Mesendoderm (in vitro differentiated cells): ENCODE data around the gene TMPRSS2.

Experiments
- DNase-seq: peaks from one replicate; pipeline ENCODE4 v3.0.0; 2013
- H2AK5ac ChIP-seq: 2 replicates; pipeline ENCODE4 v1.6.1; 2013; ENCODE audit warnings: low read length, inconsistent platforms
- H2BK120ac ChIP-seq: 2 replicates; pipeline ENCODE4 v1.6.1; 2013; ENCODE audit warnings: low read depth, mild to moderate bottlenecking, low read length, moderate library complexity, mixed read lengths
- H2BK15ac ChIP-seq: replicated peaks from 2 replicates; pipeline ENCODE4 v1.6.1; 2013; ENCODE audit warnings: low read depth, mild to moderate bottlenecking, moderate library complexity
- H2BK5ac ChIP-seq: 2 replicates; pipeline ENCODE4 v1.6.1; 2013; ENCODE audit warnings: low read length, inconsistent platforms
- H3K18ac ChIP-seq: 2 replicates; pipeline ENCODE4 v1.6.1; 2013; ENCODE audit warnings: mild to moderate bottlenecking, low read length, mixed read lengths
- H3K23ac ChIP-seq: one replicate; pipeline ENCODE4 v1.6.1; 2013; ENCODE audit warnings: low read length
- H3K27ac ChIP-seq: 2 replicates; pipeline ENCODE4 v1.5.1; 2013; ENCODE audit warnings: low read depth, mild to moderate bottlenecking, inconsistent platforms, low read length, moderate library complexity
- H3K27me3 ChIP-seq: 2 replicates; pipeline ENCODE4 v1.6.1; 2013; ENCODE audit warnings: low read length, control low read depth, mild to moderate bottlenecking, inconsistent platforms; ENCODE audit not compliant: insufficient read depth, poor library complexity
- H3K36me3 ChIP-seq: 2 replicates; pipeline ENCODE4 v1.6.1; 2013; ENCODE audit warnings: low read length, inconsistent platforms; ENCODE audit not compliant: control insufficient read depth, insufficient read depth
- H3K4ac ChIP-seq: one replicate; pipeline ENCODE4 v1.6.1; 2013; ENCODE audit warnings: low read depth, mild to moderate bottlenecking, low read length, moderate library complexity
- H3K4me1 ChIP-seq: 2 replicates; pipeline ENCODE4 v1.6.1; 2013; ENCODE audit warnings: low read depth, low read length, inconsistent platforms; ENCODE audit not compliant: control insufficient read depth
- H3K4me2 ChIP-seq: 2 replicates; pipeline ENCODE4 v1.6.1; 2013; ENCODE audit warnings: low read length
- H3K4me3 ChIP-seq: 2 replicates; pipeline ENCODE4 v1.5.1; 2013; ENCODE audit warnings: mild to moderate bottlenecking, low read length
- H3K56ac ChIP-seq: one replicate; pipeline ENCODE4 v1.6.1; 2013; ENCODE audit warnings: low read length
- H3K79me1 ChIP-seq: 2 replicates; pipeline ENCODE4 v1.6.1; 2013; ENCODE audit warnings: low read length, inconsistent platforms
- H3K79me2 ChIP-seq: 2 replicates; pipeline ENCODE4 v1.6.1; 2013; ENCODE audit warnings: mild to moderate bottlenecking, low read length; ENCODE audit not compliant: control insufficient read depth, insufficient read depth
- H3K9ac ChIP-seq: 2 replicates; pipeline ENCODE4 v1.6.1; 2013; ENCODE audit warnings: low read length, inconsistent platforms
- H4K5ac ChIP-seq: one replicate; pipeline ENCODE4 v1.6.1; 2013; ENCODE audit warnings: low read length
- H4K8ac ChIP-seq: one replicate; pipeline ENCODE4 v1.6.1; 2013; ENCODE audit warnings: low read depth, mild to moderate bottlenecking, control low read depth, low read length, moderate library complexity
- WGBS: extraction: QIAGEN DNeasy Blood & Tissue Kit; methylation state at CpG from one replicate; pipeline ENCODE4 v1.1.7; 2013; ENCODE audit warnings: low lambda C conversion rate, missing lambda C conversion rate; ENCODE audit not compliant: insufficient coverage; ENCODE audit errors: extremely low coverage; 5-methylcytosine and 5-hydroxymethylcytosine counted together

Gene TMPRSS2

DNA sequence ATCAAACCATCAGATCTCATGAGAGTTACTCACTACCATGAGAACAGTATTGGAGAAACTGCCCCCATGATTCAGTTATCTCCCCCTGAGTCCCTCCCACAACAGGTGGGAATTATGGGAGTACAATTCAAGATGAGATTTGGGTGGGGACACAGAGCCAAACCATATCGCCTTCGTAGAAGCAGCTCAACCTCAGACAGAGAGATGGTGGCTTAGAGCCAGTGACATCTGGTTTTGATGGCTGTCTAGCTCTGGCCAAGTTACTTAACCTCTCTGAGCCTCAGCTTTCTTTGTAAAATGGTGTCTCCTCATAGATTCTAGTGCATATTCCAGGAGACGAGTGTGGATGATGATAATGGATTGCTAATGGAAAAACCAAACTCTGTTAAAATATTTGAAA, 54.8 kb downstream of the TMPRSS2 start:
- H3K56ac ChIP-seq, result no peak overlapping the region
- H3K27me3 ChIP-seq, result no peaks in the 10 kb centered on the region
- no peaks in the 10 kb centered on the region for H3K4me1 ChIP-seq
- H3K27ac ChIP-seq, result no peak overlapping the region
- no peaks in the 10 kb centered on the region for H3K79me2 ChIP-seq
- no peaks in the 10 kb centered on the region for H3K36me3 ChIP-seq
- H4K8ac ChIP-seq, result no peak overlapping the region
- no peak overlapping the region for H3K9ac ChIP-seq
- no peak overlapping the region for H4K5ac ChIP-seq
- no peak overlapping the region for H3K4me3 ChIP-seq
- H3K4ac ChIP-seq, result no peak overlapping the region
- no peak overlapping the region for H2BK15ac ChIP-seq
- WGBS, result no CpG with 5 or more reads among the region's 3 CpGs
- no peak for DNase-seq
- H2BK5ac ChIP-seq, result no peak overlapping the region
- no peak overlapping the region for H2AK5ac ChIP-seq
- H3K23ac ChIP-seq, result no peak overlapping the region
- no peak overlapping the region for H2BK120ac ChIP-seq
- no peak overlapping the region for H3K4me2 ChIP-seq
- H3K79me1 ChIP-seq, result no peaks in the 10 kb centered on the region
- H3K18ac ChIP-seq, result no peak overlapping the region

DNA sequence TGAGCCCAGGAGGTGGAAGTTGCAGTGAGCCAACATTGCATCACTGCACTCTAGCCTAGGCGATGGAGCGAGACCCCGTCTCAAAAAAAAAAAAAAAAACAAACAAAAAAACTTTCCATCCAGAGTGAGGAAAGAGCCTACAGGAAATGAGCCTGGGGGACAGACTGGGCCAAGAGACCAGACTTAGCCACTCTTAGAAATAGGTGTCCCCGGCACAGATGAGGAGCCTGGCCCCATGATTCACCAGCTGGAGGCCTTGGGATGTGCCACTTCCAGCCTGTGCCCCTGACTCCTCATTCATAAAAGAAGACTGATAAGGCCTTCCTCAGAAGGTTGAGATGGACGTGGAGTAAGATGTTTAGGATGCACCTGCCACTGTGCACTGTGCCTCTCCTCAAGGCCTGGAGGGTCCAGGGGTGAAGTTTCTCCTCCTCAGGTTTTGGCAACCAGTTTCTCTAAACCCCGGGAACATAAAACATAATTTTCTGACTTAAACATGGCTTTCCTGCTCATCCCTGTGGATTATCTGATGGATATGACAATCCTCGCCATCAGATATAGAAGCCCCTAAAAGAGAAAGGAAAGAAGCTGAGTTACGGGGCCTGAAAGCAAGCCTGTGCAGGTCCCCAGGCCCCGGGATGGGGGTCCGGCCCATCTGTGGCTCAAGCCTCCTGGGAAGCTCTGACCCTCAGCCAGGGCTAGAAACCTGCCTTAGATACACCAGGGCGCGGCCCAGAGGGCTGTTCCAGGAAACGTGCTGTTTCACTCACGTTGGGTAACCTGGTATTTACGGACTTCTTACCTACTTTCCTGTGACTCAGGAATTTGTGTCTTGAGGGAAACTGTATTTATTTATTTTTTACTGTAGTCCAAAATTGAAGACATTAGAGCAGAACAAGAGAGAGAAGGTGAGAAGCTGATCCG, 55.9 kb downstream of the TMPRSS2 start:
- no CpG with 5 or more reads among the region's 16 CpGs for WGBS
- Histone ChIP-seq H3K79me1 (no peaks in the 10 kb centered on the region), H2AK5ac (no peak overlapping the region), H4K5ac (no peak overlapping the region), H2BK120ac (no peak overlapping the region), H3K56ac (no peak overlapping the region), H2BK15ac (no peak overlapping the region), H3K27me3 (no peaks in the 10 kb centered on the region), H3K4me3 (no peak overlapping the region), H3K79me2 (no peaks in the 10 kb centered on the region), H3K4ac (no peak overlapping the region), H3K18ac (no peak overlapping the region), H3K4me1 (no peaks in the 10 kb centered on the region), H3K36me3 (no peaks in the 10 kb centered on the region), H4K8ac (no peak overlapping the region), H3K9ac (no peak overlapping the region), H3K23ac (no peak overlapping the region), H3K27ac (no peak overlapping the region), H3K4me2 (no peak overlapping the region), H2BK5ac (no peak overlapping the region)
- no peak for DNase-seq

DNA sequence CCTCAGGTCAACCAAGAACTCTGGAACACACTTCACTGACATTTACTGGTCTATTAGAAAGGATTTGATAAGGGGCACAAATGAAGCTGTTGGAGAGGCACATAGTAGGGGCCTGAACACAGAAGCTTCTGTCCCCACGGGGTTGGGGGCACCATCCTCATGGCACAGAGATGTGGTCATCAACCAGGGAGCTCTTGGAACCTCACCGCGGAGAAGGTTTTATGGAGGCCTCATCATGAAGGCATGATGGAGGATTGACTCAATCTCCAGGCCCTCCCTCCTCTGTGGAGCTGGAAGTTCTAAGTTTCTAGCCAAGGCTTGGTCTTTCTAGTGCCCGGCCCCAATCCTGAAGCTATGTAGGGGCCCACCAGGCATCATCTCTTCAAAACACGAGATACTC, 58.3 kb downstream of the TMPRSS2 start:
- no peak overlapping the region for H3K27ac ChIP-seq
- no peaks in the 10 kb centered on the region for H3K27me3 ChIP-seq
- no peaks in the 10 kb centered on the region for H3K36me3 ChIP-seq
- H3K23ac ChIP-seq, result no peak overlapping the region
- no peak overlapping the region for H3K4ac ChIP-seq
- no peak for DNase-seq
- no peak overlapping the region for H2BK120ac ChIP-seq
- H2BK15ac ChIP-seq, result no peak overlapping the region
- H2AK5ac ChIP-seq, result no peak overlapping the region
- H3K79me2 ChIP-seq, result no peaks in the 10 kb centered on the region
- no peak overlapping the region for H3K4me2 ChIP-seq
- H3K56ac ChIP-seq, result no peak overlapping the region
- no peak overlapping the region for H2BK5ac ChIP-seq
- no peak overlapping the region for H3K18ac ChIP-seq
- WGBS, result no CpG with 5 or more reads among the region's 5 CpGs
- H4K8ac ChIP-seq, result no peak overlapping the region
- no peak overlapping the region for H4K5ac ChIP-seq
- no peak overlapping the region for H3K9ac ChIP-seq
- H3K79me1 ChIP-seq, result no peaks in the 10 kb centered on the region
- no peak overlapping the region for H3K4me3 ChIP-seq
- H3K4me1 ChIP-seq, result no peaks in the 10 kb centered on the region

DNA sequence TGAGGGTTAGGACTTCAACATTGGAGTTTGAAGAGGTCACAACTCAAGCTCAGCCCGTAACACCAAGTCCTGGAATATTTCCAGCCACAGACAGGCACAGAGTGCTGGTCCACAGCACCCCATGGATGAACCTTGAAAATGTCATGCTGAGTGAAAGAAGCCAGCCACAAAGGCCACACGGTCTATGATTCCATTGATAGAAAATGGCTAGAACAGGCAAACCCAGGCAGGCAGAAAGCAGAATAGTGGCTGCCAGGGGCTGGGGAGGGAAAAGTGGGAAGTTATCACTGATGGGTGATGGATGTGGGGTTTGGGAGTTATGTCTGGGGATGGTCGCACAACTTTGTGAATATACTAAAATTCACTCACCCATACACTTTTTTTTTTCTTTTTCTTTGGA, 60.6 kb downstream of the TMPRSS2 start:
- no peak overlapping the region for H2BK5ac ChIP-seq

DNA sequence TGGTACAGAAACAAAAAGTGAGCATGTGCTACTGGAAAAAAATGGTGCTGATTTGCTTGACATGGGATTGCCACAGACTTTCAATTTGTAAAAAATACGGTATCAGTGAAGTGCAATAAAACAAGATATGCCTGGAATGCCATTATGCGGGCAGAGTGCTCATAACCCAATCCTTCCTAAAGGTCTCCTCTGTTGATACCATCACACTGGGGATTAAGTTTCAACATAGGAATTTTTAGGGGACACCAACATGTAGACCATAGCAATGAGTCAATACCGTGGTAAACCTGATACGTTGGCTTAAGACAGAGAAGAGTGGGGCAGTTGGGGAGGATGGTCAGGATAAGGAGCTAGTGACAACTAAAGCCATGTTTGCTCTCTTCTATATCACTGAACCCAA, 61.4 kb downstream of the TMPRSS2 start:
- H3K36me3 ChIP-seq, result no peaks in the 10 kb centered on the region
- no CpG with 5 or more reads among the region's 4 CpGs for WGBS

More for the DNA sequence above, 60.6 kb downstream of the TMPRSS2 start:
- no peaks in the 10 kb centered on the region for H3K4me1 ChIP-seq
- DNase-seq, result no peak
- no peaks in the 10 kb centered on the region for H3K27me3 ChIP-seq
- no peak overlapping the region for H2AK5ac ChIP-seq
- no peak overlapping the region for H3K23ac ChIP-seq
- H3K4me2 ChIP-seq, result no peak overlapping the region
- H3K36me3 ChIP-seq, result no peaks in the 10 kb centered on the region
- no peak overlapping the region for H2BK15ac ChIP-seq
- H4K8ac ChIP-seq, result no peak overlapping the region
- no peaks in the 10 kb centered on the region for H3K79me2 ChIP-seq
- H3K27ac ChIP-seq, result no peak overlapping the region
- no peak overlapping the region for H4K5ac ChIP-seq
- H2BK120ac ChIP-seq, result no peak overlapping the region
- no CpG with 5 or more reads among the region's 3 CpGs for WGBS
- no peak overlapping the region for H3K18ac ChIP-seq
- no peak overlapping the region for H3K9ac ChIP-seq
- no peak overlapping the region for H3K4ac ChIP-seq
- H3K56ac ChIP-seq, result no peak overlapping the region
- no peak overlapping the region for H3K4me3 ChIP-seq
- H3K79me1 ChIP-seq, result no peaks in the 10 kb centered on the region

DNA sequence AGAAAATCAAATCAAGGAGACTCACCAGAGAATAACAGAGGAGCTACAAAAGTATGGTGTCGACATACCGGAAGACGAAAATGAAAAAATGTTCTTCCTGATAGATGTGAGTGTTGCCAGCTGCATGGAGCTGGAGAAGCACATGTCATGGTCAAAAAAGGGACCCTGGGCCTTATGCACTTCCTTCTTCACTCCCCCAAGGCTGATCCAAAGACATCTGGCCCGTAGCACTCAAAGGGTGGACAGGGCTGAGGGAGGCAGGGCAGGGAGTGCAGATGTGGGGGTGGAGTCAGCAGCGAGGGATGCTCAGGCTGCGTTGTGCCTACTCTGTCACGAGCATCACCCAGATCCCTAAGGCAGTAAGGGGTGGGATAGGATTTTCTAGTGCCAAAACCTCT, 62.5 kb downstream of the TMPRSS2 start:
- Histone ChIP-seq H3K56ac (no peak overlapping the region), H3K4me1 (no peaks in the 10 kb centered on the region), H3K27me3 (no peaks in the 10 kb centered on the region), H3K4ac (no peak overlapping the region), H3K4me2 (no peak overlapping the region), H3K79me1 (no peaks in the 10 kb centered on the region), H4K8ac (no peak overlapping the region), H4K5ac (no peak overlapping the region), H2BK120ac (no peak overlapping the region), H2BK5ac (no peak overlapping the region), H3K9ac (no peak overlapping the region), H3K27ac (no peak overlapping the region), H2AK5ac (no peak overlapping the region), H3K36me3 (no peaks in the 10 kb centered on the region), H3K4me3 (no peak overlapping the region), H2BK15ac (no peak overlapping the region), H3K79me2 (no peaks in the 10 kb centered on the region), H3K23ac (no peak overlapping the region), H3K18ac (no peak overlapping the region)
- no peak for DNase-seq
- no CpG with 5 or more reads among the region's 7 CpGs for WGBS

More for the DNA sequence above, 61.4 kb downstream of the TMPRSS2 start:
- no peak overlapping the region for H3K4me2 ChIP-seq
- no peaks in the 10 kb centered on the region for H3K4me1 ChIP-seq
- H3K9ac ChIP-seq, result no peak overlapping the region
- DNase-seq, result peak; percentile 15
- H2BK5ac ChIP-seq, result no peak overlapping the region
- no peak overlapping the region for H4K8ac ChIP-seq
- no peak overlapping the region for H4K5ac ChIP-seq
- no peak overlapping the region for H2AK5ac ChIP-seq
- H3K18ac ChIP-seq, result no peak overlapping the region
- no peak overlapping the region for H3K4me3 ChIP-seq
- H3K79me2 ChIP-seq, result no peaks in the 10 kb centered on the region
- no peak overlapping the region for H2BK120ac ChIP-seq
- no peak overlapping the region for H3K23ac ChIP-seq
- H3K27ac ChIP-seq, result no peak overlapping the region
- no peak overlapping the region for H3K56ac ChIP-seq
- H2BK15ac ChIP-seq, result no peak overlapping the region
- H3K4ac ChIP-seq, result no peak overlapping the region
- no peaks in the 10 kb centered on the region for H3K27me3 ChIP-seq
- H3K79me1 ChIP-seq, result no peaks in the 10 kb centered on the region
